Prostate gland (tissue), 2 donors: ENCODE results near the gene G6PC3. TPM values are rescaled to one million over a fixed set of nuclear protein-coding genes. Genes with fewer than 3 reads are reported as not detected.
A peak's percentile ranks its signal among the peaks of the same experiment; 100 is the strongest.

Experiments used
- DNase-seq: peaks from one replicate; pipeline ENCODE4 v3.0.0-alpha.2; 2019; ENCODE audit warnings: low spot score
- H3K27ac ChIP-seq, 2 donors: fragments of 200-600 bp; sonication (generic); 2 replicates each; pipeline ENCODE4 v1.5.1; 2017 to 2019
- H3K27me3 ChIP-seq: fragments of 200-600 bp; sonication (generic); replicated peaks from 2 replicates; pipeline ENCODE4 v1.5.1; 2019; ENCODE audit not compliant: insufficient read depth
- H3K36me3 ChIP-seq, 2 donors: fragments of 200-600 bp; sonication (generic); 1 replicate in 1 of 2; 2 replicates in 1 of 2; pipeline versions ENCODE4 v1.5.1 to v1.8.1; 2017 to 2019
- H3K4me1 ChIP-seq: fragments of 200-600 bp; sonication (generic); replicated peaks from 2 replicates; pipeline ENCODE4 v1.5.1; 2019
- H3K4me3 ChIP-seq, 2 donors: fragments of 200-600 bp; sonication (generic); 2 replicates each; pipeline ENCODE4 v1.5.1; 2017 to 2019
- H3K9me3 ChIP-seq: fragments of 200-600 bp; sonication (generic); 2 replicates; pipeline ENCODE4 v1.5.1; 2017
- POLR2A ChIP-seq: fragments of 450-650 bp; IDR thresholded peaks from one replicate; pipeline ENCODE4 v1.6.1; 2016; ENCODE audit warnings: antibody characterized with exemption, mild to moderate bottlenecking
- POLR2AphosphoS5 ChIP-seq: sonication (generic); formaldehyde crosslinking; IDR thresholded peaks from one replicate; pipeline ENCODE4 v1.6.1; 2017; ENCODE audit warnings: antibody characterized with exemption
- WGBS: methylation state at CpG from one replicate; pipeline ENCODE4 v1.1.5; 2018; 5-methylcytosine and 5-hydroxymethylcytosine counted together
- intact Hi-C: fragments of 100-400 bp; cut with DNase I; formaldehyde crosslinking; loops from one replicate; pipeline ENCODE4 v1.14.2; 2022
- total RNA-seq, 2 donors: library from RNA; depleted of rRNA; stranded (reverse); fragments of >200 nt; gene quantifications; one replicate each; pipeline ENCODE4 v1.1.0, GENCODE V29; 2016
- TF ChIP-seq, protein P1 (sequence below), 4 experiments: fragments of 200-600 bp in 2 of 4; fragments of 450-650 bp in 2 of 4; sonication (generic) in 2 of 4; IDR thresholded peaks; 1 replicate in 3 of 4; 2 replicates in 1 of 4; pipeline ENCODE4 v1.5.1; 2016 to 2019; ENCODE audit warnings: antibody characterized with exemption in 4 of 4, mild to moderate bottlenecking in 2 of 4, moderate library complexity in 2 of 4

The G6PC3 gene
- total RNA-seq, 2 donors from 2014 or later, result 68.9 to 84.8 TPM

DNA sequence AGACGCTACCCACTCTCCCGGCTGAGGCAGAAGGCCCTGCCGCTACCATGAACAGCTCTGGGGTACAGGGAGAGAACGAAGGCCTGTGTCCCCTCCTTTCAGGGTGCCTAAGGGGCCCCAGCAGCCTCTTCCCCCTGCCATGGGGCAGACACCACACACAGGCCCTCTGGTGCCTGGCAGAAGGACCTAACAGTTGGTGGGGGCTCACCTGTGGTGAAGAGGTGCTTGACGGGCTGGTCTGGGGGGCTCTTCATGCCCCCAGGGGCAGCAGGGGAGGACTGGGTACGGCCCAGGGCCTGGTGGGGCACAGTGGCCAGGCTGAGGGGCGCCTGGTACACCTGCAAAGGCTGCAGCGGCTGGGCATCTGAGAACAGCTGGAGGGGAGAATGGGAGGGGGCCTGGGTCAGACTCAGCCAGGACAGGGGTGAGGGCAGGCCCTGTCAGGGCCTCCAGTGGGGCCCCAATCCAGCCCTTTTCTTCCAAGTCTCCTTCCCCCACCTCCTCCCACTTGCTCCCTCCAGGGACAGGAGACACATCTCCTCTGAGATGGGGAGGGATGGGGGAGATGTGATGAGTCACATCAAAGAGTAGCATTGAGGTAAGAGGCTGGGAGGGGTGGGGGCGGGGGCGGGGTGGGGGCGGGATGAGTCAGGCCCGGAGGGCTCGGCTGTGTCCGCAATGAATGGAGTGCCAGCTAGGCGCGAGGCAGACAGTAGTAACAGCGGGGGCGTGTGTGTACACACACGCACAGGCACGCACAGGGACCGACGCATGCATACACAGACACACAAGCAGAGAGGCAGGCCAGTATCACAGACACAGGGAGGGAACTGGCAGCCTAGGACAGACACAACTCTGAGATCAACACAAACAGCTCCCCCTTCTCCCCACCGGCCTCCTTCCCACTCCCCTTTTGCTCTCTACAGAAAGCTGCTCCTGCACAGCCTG lies 16.1 kb downstream of the G6PC3 start:
- TF ChIP-seq, protein P1, sequence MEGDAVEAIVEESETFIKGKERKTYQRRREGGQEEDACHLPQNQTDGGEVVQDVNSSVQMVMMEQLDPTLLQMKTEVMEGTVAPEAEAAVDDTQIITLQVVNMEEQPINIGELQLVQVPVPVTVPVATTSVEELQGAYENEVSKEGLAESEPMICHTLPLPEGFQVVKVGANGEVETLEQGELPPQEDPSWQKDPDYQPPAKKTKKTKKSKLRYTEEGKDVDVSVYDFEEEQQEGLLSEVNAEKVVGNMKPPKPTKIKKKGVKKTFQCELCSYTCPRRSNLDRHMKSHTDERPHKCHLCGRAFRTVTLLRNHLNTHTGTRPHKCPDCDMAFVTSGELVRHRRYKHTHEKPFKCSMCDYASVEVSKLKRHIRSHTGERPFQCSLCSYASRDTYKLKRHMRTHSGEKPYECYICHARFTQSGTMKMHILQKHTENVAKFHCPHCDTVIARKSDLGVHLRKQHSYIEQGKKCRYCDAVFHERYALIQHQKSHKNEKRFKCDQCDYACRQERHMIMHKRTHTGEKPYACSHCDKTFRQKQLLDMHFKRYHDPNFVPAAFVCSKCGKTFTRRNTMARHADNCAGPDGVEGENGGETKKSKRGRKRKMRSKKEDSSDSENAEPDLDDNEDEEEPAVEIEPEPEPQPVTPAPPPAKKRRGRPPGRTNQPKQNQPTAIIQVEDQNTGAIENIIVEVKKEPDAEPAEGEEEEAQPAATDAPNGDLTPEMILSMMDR (IDR thresholded peaks at IDR 0.05), result no peak
- TF ChIP-seq POLR2A (no peak), POLR2AphosphoS5 (no peak)
- Histone ChIP-seq H3K36me3 (peaks cover 7% of the 10 kb centered on the region in 2 donors), H3K9me3 (no peaks in the 10 kb centered on the region), H3K4me3 (no peak overlapping the region), H3K4me1 (peaks cover 4% of the 10 kb centered on the region), H3K27me3 (no peaks in the 10 kb centered on the region), H3K27ac (peak overlapping the region; percentile 27 to 45)
- WGBS, result 38% methylated on average over 23 of the region's 23 CpGs
- intact Hi-C loops, result no loop called here
- no peak for DNase-seq

DNA sequence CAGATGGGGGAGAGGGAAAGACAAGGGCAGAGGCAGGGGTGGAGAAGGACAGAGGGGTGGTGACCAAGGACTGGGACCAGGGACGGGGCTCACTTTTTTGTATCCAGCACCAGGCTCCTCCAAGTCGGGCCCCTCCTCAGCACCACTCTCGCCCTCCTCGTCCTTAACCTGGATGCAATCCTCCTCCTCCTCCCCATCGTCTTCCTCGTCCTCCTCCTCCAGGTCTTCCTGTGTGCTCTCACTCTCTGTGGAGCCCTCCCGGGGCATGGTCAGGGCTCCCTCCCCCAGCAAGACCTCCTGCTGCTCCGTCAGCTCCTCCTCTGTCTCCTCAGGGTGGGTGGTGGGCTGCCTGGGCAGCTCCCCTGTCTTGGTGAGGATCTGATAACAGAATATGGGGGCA lies 16.8 kb downstream of the G6PC3 start:
- peaks cover 7% of the 10 kb centered on the region in 2 donors for H3K36me3 ChIP-seq
- H3K27me3 ChIP-seq, result no peaks in the 10 kb centered on the region
- DNase-seq, result no peak
- H3K27ac ChIP-seq, result peak overlapping the region; percentile 26 to 27
- TF ChIP-seq, protein P1 (IDR thresholded peaks at IDR 0.05), result no peak
- TF ChIP-seq POLR2A (no peak), POLR2AphosphoS5 (no peak)
- H3K9me3 ChIP-seq, result no peaks in the 10 kb centered on the region
- WGBS, result 43% methylated on average over 8 of the region's 8 CpGs
- H3K4me3 ChIP-seq, result no peak overlapping the region
- intact Hi-C loops, result no loop called here
- H3K4me1 ChIP-seq, result peaks cover 4% of the 10 kb centered on the region

- intact Hi-C loops, result no loop called here
- Histone ChIP-seq H3K9me3 (no peaks in the 10 kb centered on the region), H3K4me1 (peaks cover 4% of the 10 kb centered on the region), H3K4me3 (no peak overlapping the region), H3K27me3 (no peaks in the 10 kb centered on the region), H3K27ac (no peak overlapping the region), H3K36me3 (peaks cover 8 to 16% of the 10 kb centered on the region in 2 donors)
- no peak for DNase-seq
- TF ChIP-seq POLR2AphosphoS5 (no peak), POLR2A (no peak)
- TF ChIP-seq, protein P1 (IDR thresholded peaks at IDR 0.05), result no peak
- 97% methylated on average over 15 of the region's 16 CpGs for WGBS
These were observed 17.7 kb downstream of the G6PC3 start for GRCh38 chr17:44088254-44088653.

GRCh38 chr17:44091200-44091997 lies 20.9 kb downstream of the G6PC3 start:
- WGBS, result 82% methylated on average over 9 of the region's 14 CpGs

More at GRCh38 chr17:44091200-44091997, 20.9 kb downstream of the G6PC3 start:
- Histone ChIP-seq H3K4me3 (no peak overlapping the region), H3K36me3 (peaks cover 8 to 19% of the 10 kb centered on the region in 2 donors), H3K4me1 (peaks cover 7% of the 10 kb centered on the region), H3K27me3 (no peaks in the 10 kb centered on the region), H3K27ac (no peak overlapping the region), H3K9me3 (no peaks in the 10 kb centered on the region)
- DNase-seq, result no peak
- TF ChIP-seq, protein P1 (IDR thresholded peaks at IDR 0.05), result no peak
- TF ChIP-seq POLR2A (no peak), POLR2AphosphoS5 (no peak)
- intact Hi-C loops, result no loop called here
